HCT116 (cell line): ENCODE data around the gene KLHL3. TPM values are rescaled to one million over a fixed set of nuclear protein-coding genes. Genes with fewer than 3 reads are reported as not detected.

ENCODE experiments used
- ATAC-seq: fragments of 200-7000 bp; cut with Tn5 transposase; 2 replicates; pipeline ENCODE4 v1.9.1; 2020; ENCODE audit warnings: mild to moderate bottlenecking, moderate library complexity
- BruUV-seq: library from RNA; stranded (reverse); fragments of 400-500 nt; replicated peaks from 2 replicates; lab custom pipeline; 2021; lab: Mats Ljungman, UMichigan
- CTCF ChIA-PET: fragments of 300-600 bp; sonication (Branson Sonifier 250); formaldehyde crosslinking; loops from one replicate; lab custom pipeline; 2021; ENCODE audit warnings: antibody characterized with exemption; lab: Charles Lee
- POLR2A ChIA-PET: fragments of 300-600, 350-600 bp; sonication (Branson Sonifier 250); formaldehyde crosslinking; loops from one replicate; lab custom pipeline; 2021; ENCODE audit warnings: antibody characterized with exemption; lab: Charles Lee
- RAD21 ChIA-PET, 2 experiments: fragments of 300-600 bp; sonication (Branson Sonifier 250); formaldehyde crosslinking; loops; one replicate each; lab custom pipeline; 2023; ENCODE audit warnings: low total read pairs in 2 of 2; ENCODE audit not compliant: uncharacterized antibody in 2 of 2, unreplicated experiment in 2 of 2, low non-redundant PET in 1 of 2; lab: Charles Lee
- DNase-seq: peaks from one replicate; pipeline ENCODE4 v3.0.0-alpha.2; 2010; ENCODE audit warnings: low read depth, low spot score
- H2AFZ ChIP-seq: fragments of 200-600 bp; shearing (Covaris generic), sonication (generic); 2 replicates; pipeline ENCODE4 v1.6.1; 2017; ENCODE audit warnings: low read depth, mixed run types, mixed read lengths, antibody characterized with exemption, low read length; ENCODE audit not compliant: poor library complexity, severe bottlenecking
- H3K27ac ChIP-seq: 2 replicates; pipeline ENCODE4 v1.5.1; 2012; ENCODE audit warnings: low read depth, low read length
- H3K27me3 ChIP-seq: fragments of 200-600 bp; sonication (generic); 2 replicates; pipeline ENCODE4 v1.6.1; 2016; ENCODE audit warnings: mixed run types, low read length, mixed read lengths; ENCODE audit not compliant: insufficient read depth
- H3K36me3 ChIP-seq, 2 experiments: fragments of 200-500 bp in 1 of 2; fragments of 200-600 bp in 1 of 2; sonication (Bioruptor generic) in 1 of 2; sonication (generic) in 1 of 2; 2 replicates each; pipeline versions ENCODE4 v1.5.1 to v1.6.1; 2014 to 2016; ENCODE audit warnings: low read length in 2 of 2, inconsistent platforms in 1 of 2, mixed read lengths in 1 of 2, mixed run types in 1 of 2; ENCODE audit not compliant: insufficient read depth in 2 of 2, control insufficient read depth in 1 of 2
- H3K4me1 ChIP-seq, 2 experiments: fragments of 200-600 bp in 1 of 2; sonication (generic) in 1 of 2; 2 replicates each; pipeline versions ENCODE4 v1.5.1 to v1.6.1; 2012 to 2017; ENCODE audit warnings: low read length in 2 of 2, inconsistent platforms in 1 of 2, mild to moderate bottlenecking in 1 of 2, mixed read lengths in 1 of 2, mixed run types in 1 of 2, moderate library complexity in 1 of 2; ENCODE audit not compliant: insufficient read depth in 2 of 2, control insufficient read depth in 1 of 2
- H3K4me2 ChIP-seq: fragments of 200-600 bp; sonication (generic); 2 replicates; pipeline ENCODE4 v1.6.1; 2017; ENCODE audit warnings: mixed run types, low read length, mixed read lengths
- H3K4me3 ChIP-seq, 2 experiments: fragments of 200-600 bp in 1 of 2; sonication (generic) in 1 of 2; replicated peaks in 1 of 2; 2 replicates each; pipeline ENCODE4 v1.5.1; 2011 to 2016; ENCODE audit warnings: low read length in 2 of 2, control low read depth in 1 of 2, low read depth in 1 of 2, mild to moderate bottlenecking in 1 of 2, mixed read lengths in 1 of 2, mixed run types in 1 of 2
- H3K79me2 ChIP-seq: fragments of 200-600 bp; sonication (generic); 2 replicates; pipeline ENCODE4 v1.6.1; 2017; ENCODE audit warnings: mild to moderate bottlenecking, mixed run types, low read length, moderate library complexity, mixed read lengths; ENCODE audit not compliant: insufficient read depth
- H3K9ac ChIP-seq: fragments of 200-600 bp; sonication (generic); 2 replicates; pipeline ENCODE4 v1.6.1; 2016; ENCODE audit warnings: low read length, mixed read lengths
- H3K9me2 ChIP-seq: fragments of 200-600 bp; sonication (generic), shearing (Covaris generic); 2 replicates; pipeline ENCODE4 v1.6.1; 2017; ENCODE audit warnings: mixed run types, mild to moderate bottlenecking, moderate library complexity; ENCODE audit not compliant: insufficient read depth
- H3K9me3 ChIP-seq, 2 experiments: fragments of 200-500 bp in 1 of 2; fragments of 200-600 bp in 1 of 2; sonication (Bioruptor generic) in 1 of 2; sonication (generic) in 1 of 2; 2 replicates each; pipeline ENCODE4 v1.6.1; 2014 to 2017; ENCODE audit warnings: low read length in 2 of 2, mixed read lengths in 2 of 2, inconsistent platforms in 1 of 2, low read depth in 1 of 2, mild to moderate bottlenecking in 1 of 2, mixed run types in 1 of 2, moderate library complexity in 1 of 2; ENCODE audit not compliant: control insufficient read depth in 1 of 2, insufficient read depth in 1 of 2
- H4K20me1 ChIP-seq: fragments of 200-600 bp; sonication (generic), shearing (Covaris generic); 2 replicates; pipeline ENCODE4 v1.6.1; 2017; ENCODE audit warnings: mixed run types, mild to moderate bottlenecking, moderate library complexity; ENCODE audit not compliant: insufficient read depth
- ATF3 ChIP-seq: IDR thresholded peaks from 2 replicates; pipeline ENCODE4 v1.6.1; 2012
- CBX3 ChIP-seq: IDR thresholded peaks from 2 replicates; pipeline ENCODE4 v1.6.1; 2012; ENCODE audit warnings: low read depth
- ELF1 ChIP-seq: IDR thresholded peaks from 2 replicates; pipeline ENCODE4 v1.6.1; 2012; ENCODE audit warnings: low read depth, borderline replicate concordance
- EZH2 ChIP-seq: fragments of 200-600 bp; sonication (generic); IDR thresholded peaks from 2 replicates; pipeline ENCODE4 v1.6.1; 2017; ENCODE audit warnings: antibody characterized with exemption, mixed run types
- EZH2phosphoT487 ChIP-seq: fragments of 200-600 bp; IDR thresholded peaks from 2 replicates; pipeline ENCODE4 v1.6.1; 2018; ENCODE audit warnings: antibody characterized with exemption, borderline replicate concordance
- POLR2A ChIP-seq: IDR thresholded peaks from 2 replicates; pipeline ENCODE4 v1.7.0; 2011; ENCODE audit warnings: borderline replicate concordance; ENCODE audit not compliant: insufficient read depth, insufficient read length; ENCODE audit errors: extremely low read depth
- POLR2AphosphoS5 ChIP-seq: IDR thresholded peaks from 2 replicates; pipeline ENCODE4 v1.6.1; 2011; ENCODE audit warnings: mild to moderate bottlenecking, low read depth, low read length, moderate library complexity
- RAD21 ChIP-seq: IDR thresholded peaks from 2 replicates; pipeline ENCODE4 v1.6.1; 2012; ENCODE audit warnings: low read depth, mild to moderate bottlenecking
- SIN3A ChIP-seq: IDR thresholded peaks from 2 replicates; pipeline ENCODE4 v1.6.1; 2012; ENCODE audit warnings: low read depth
- TCF7L2 ChIP-seq: IDR thresholded peaks from 2 replicates; pipeline ENCODE4 v1.7.0; 2011; ENCODE audit warnings: borderline replicate concordance, inconsistent platforms; ENCODE audit not compliant: insufficient read depth, insufficient read length; ENCODE audit errors: extremely low read depth
- YY1 ChIP-seq: IDR thresholded peaks from 2 replicates; pipeline ENCODE4 v1.6.1; 2011; ENCODE audit warnings: low read length, low read depth, moderate library complexity, mild to moderate bottlenecking; ENCODE audit not compliant: insufficient replicate concordance; ENCODE audit errors: extremely low read depth
- ZNF274 ChIP-seq: fragments of 200-500 bp; sonication (Bioruptor generic); IDR thresholded peaks from 2 replicates; pipeline ENCODE4 v1.6.1; 2014; ENCODE audit warnings: mild to moderate bottlenecking, low read depth, low read length, inconsistent platforms
- intact Hi-C: fragments of 100-400 bp; cut with micrococcal nuclease; formaldehyde crosslinking; loops from 2 replicates; pipeline ENCODE4 v1.10.0; 2022
- total RNA-seq: library from RNA; stranded (reverse); gene quantifications from one replicate; pipeline ENCODE4 v1.2.1, GENCODE V29; 2021; ENCODE audit not compliant: unreplicated experiment
- TF ChIP-seq, protein P1 (sequence below): IDR thresholded peaks from 2 replicates; pipeline ENCODE4 v1.6.1; 2011; ENCODE audit warnings: mild to moderate bottlenecking, low read length, moderate library complexity; ENCODE audit not compliant: insufficient replicate concordance; ENCODE audit errors: extremely low read depth

The KLHL3 gene
- total RNA-seq, 1 experiment from 2014 or later, result not detected

GRCh38 chr5:137651022-137651421 lies 84.9 kb downstream of the KLHL3 start:
- Histone ChIP-seq H2AFZ (no peak overlapping the region), H3K4me2 (no peak overlapping the region), H3K27ac (no peak overlapping the region)
- TF ChIP-seq EZH2, result no peak
- TF ChIP-seq TCF7L2, result no peak
- no peak for TF ChIP-seq ZNF274
- TF ChIP-seq ELF1, result no peak
- TF ChIP-seq RAD21, result no peak
- no peak for TF ChIP-seq ATF3
- TF ChIP-seq YY1, result no peak
- TF ChIP-seq CBX3, result no peak
- TF ChIP-seq POLR2A, result no peak
- TF ChIP-seq, protein P1, sequence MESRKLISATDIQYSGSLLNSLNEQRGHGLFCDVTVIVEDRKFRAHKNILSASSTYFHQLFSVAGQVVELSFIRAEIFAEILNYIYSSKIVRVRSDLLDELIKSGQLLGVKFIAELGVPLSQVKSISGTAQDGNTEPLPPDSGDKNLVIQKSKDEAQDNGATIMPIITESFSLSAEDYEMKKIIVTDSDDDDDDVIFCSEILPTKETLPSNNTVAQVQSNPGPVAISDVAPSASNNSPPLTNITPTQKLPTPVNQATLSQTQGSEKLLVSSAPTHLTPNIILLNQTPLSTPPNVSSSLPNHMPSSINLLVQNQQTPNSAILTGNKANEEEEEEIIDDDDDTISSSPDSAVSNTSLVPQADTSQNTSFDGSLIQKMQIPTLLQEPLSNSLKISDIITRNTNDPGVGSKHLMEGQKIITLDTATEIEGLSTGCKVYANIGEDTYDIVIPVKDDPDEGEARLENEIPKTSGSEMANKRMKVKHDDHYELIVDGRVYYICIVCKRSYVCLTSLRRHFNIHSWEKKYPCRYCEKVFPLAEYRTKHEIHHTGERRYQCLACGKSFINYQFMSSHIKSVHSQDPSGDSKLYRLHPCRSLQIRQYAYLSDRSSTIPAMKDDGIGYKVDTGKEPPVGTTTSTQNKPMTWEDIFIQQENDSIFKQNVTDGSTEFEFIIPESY, result no peak
- TF ChIP-seq EZH2phosphoT487, result no peak
- no peak for TF ChIP-seq SIN3A
- no peak for TF ChIP-seq POLR2AphosphoS5
- TF ChIP-seq, all 23 proteins: peak for 0
- ChIA-PET RAD21 (no interaction called here), CTCF (interaction anchor here (2.3 kb wide), 1 partner anchor 9 kb away, joined by 7 read pairs; no protein-coding TSS in a partner anchor), POLR2A (no interaction called here)
- DNase-seq (no peak), ATAC-seq (no peak)
- BruUV-seq, result no TSS peak
- no peaks in the 10 kb centered on the region for H3K4me1 ChIP-seq
- no peaks in the 10 kb centered on the region for H3K36me3 ChIP-seq
- no peaks in the 10 kb centered on the region for H3K79me2 ChIP-seq
- intact Hi-C loops, result no loop called here
- no peaks in the 10 kb centered on the region for H3K27me3 ChIP-seq
- H3K9me2 ChIP-seq, result no peaks in the 10 kb centered on the region
- H3K9me3 ChIP-seq, result no peaks in the 10 kb centered on the region
- no peak overlapping the region for H3K4me3 ChIP-seq
- no peak overlapping the region for H3K9ac ChIP-seq
- no peaks in the 10 kb centered on the region for H4K20me1 ChIP-seq
